Inflammatory macrophage treated with lipopolysaccharide for 4 hours (primary cell): Measurements from ENCODE around the gene DGKH.
"Not testable (repeated sequence)": the region's sequence is repeated elsewhere in the genome, so short reads cannot be mapped to it uniquely, and the experiment has no call there.

Experiments
- DNase-seq: peaks from one replicate; pipeline ENCODE4 v3.0.0-alpha.2; 2020

DGKH gene

GRCh38 chr13:42119875-42120274, 71.4 kb downstream of the DGKH start:
- DNase-seq = no peak

GRCh38 chr13:42123600-42123999, 75.2 kb downstream of the DGKH start:
- no peak for DNase-seq

- no peak for DNase-seq
These were observed 76.6 kb downstream of the DGKH start for GRCh38 chr13:42125046-42125445.

GRCh38 chr13:42127047-42127446, 78.6 kb downstream of the DGKH start:
- no peak for DNase-seq

- DNase-seq = no peak
These were observed 80.6 kb downstream of the DGKH start for GRCh38 chr13:42129033-42129432.

GRCh38 chr13:42136518-42136917, 88.1 kb downstream of the DGKH start:
- no peak for DNase-seq

GRCh38 chr13:42137856-42138537, 89.5 kb downstream of the DGKH start:
- DNase-seq = peak; percentile 25

- DNase-seq = no peak
These were observed 92.0 kb downstream of the DGKH start for GRCh38 chr13:42140494-42140893.

GRCh38 chr13:42141052-42141451, 92.6 kb downstream of the DGKH start:
- DNase-seq = not testable (repeated sequence)

- DNase-seq = no peak
These were observed 97.9 kb downstream of the DGKH start for GRCh38 chr13:42146359-42146758.

- peak; percentile 22 for DNase-seq
These were observed 100.1 kb downstream of the DGKH start for GRCh38 chr13:42148538-42148937.

- DNase-seq = peak; percentile 82
These were observed 100.7 kb downstream of the DGKH start for GRCh38 chr13:42149136-42149535.

- no peak for DNase-seq
These were observed 103.3 kb downstream of the DGKH start for GRCh38 chr13:42151781-42152180.

GRCh38 chr13:42152495-42152894, 104.0 kb downstream of the DGKH start:
- DNase-seq = no peak

GRCh38 chr13:42153199-42154113, 105.0 kb downstream of the DGKH start:
- peak; percentile 39 for DNase-seq

GRCh38 chr13:42155251-42155650, 106.8 kb downstream of the DGKH start:
- no peak for DNase-seq

- DNase-seq = not testable (repeated sequence)
These were observed 114.9 kb downstream of the DGKH start for GRCh38 chr13:42163338-42163737.

GRCh38 chr13:42163910-42164309, 115.5 kb downstream of the DGKH start:
- not testable (repeated sequence) for DNase-seq

- DNase-seq = no peak
These were observed 116.2 kb downstream of the DGKH start for GRCh38 chr13:42164557-42165125.

GRCh38 chr13:42168496-42168895, 120.0 kb downstream of the DGKH start:
- DNase-seq = peak; percentile 47

- no peak for DNase-seq
These were observed 121.6 kb downstream of the DGKH start for GRCh38 chr13:42170029-42170428.

- DNase-seq = no peak
These were observed 125.4 kb downstream of the DGKH start for GRCh38 chr13:42173789-42174343.
